GM12878 (cell line): ENCODE data around the gene WNT5B. TPM values are rescaled to one million over a fixed set of nuclear protein-coding genes. Genes with fewer than 3 reads are reported as not detected.

ENCODE experiments used
- ATAC-seq: fragments of 200-7000 bp; cut with Tn5 transposase; 3 replicates; pipeline ENCODE4 v1.9.1; 2020; ENCODE audit warnings: mild to moderate bottlenecking, moderate library complexity
- BruUV-seq: library from RNA; stranded (reverse); fragments of 400-500 nt; replicated peaks from 2 replicates; lab custom pipeline; 2021; lab: Mats Ljungman, UMichigan
- CTCF ChIA-PET: fragments of 300-600 bp; sonication (Branson Sonifier 250); formaldehyde crosslinking; extraction: SDS; loops from one replicate; lab custom pipeline; 2021; ENCODE audit warnings: inconsistent platforms; lab: Yijun Ruan, JAX
- POLR2A ChIA-PET: fragments of 350-600 bp; formaldehyde crosslinking; extraction: SDS; loops from one replicate; lab custom pipeline; 2021; ENCODE audit warnings: inconsistent platforms; lab: Charles Lee
- RAD21 ChIA-PET: fragments of 300-600 bp; sonication (Branson Sonifier 250); formaldehyde crosslinking; loops from one replicate; lab custom pipeline; 2023; ENCODE audit warnings: antibody characterized with exemption; ENCODE audit not compliant: unreplicated experiment; lab: Charles Lee
- SMC1A ChIA-PET: fragments of 300-600 bp; sonication (Branson Sonifier 250); formaldehyde crosslinking; loops from one replicate; lab custom pipeline; 2023; ENCODE audit not compliant: unreplicated experiment, uncharacterized antibody; lab: Charles Lee
- DNase-seq: peaks from one replicate; pipeline ENCODE4 v3.0.0-alpha.2; 2011; ENCODE audit warnings: low read depth, low spot score
- FAIRE-seq: peaks from 3 replicates; lab custom pipeline; 2011; peaks lifted over from hg19 to GRCh38; lab: Jason Lieb, UNC
- H2AFZ ChIP-seq: 2 replicates; pipeline ENCODE4 v1.6.0; 2011; ENCODE audit warnings: low read depth, low read length, control low read depth; ENCODE audit not compliant: control insufficient read depth
- H3K27ac ChIP-seq: 2 replicates; pipeline ENCODE4 v1.5.1; 2011; ENCODE audit warnings: control low read depth; ENCODE audit not compliant: control insufficient read depth, insufficient read depth
- H3K27me3 ChIP-seq, 2 experiments: replicated peaks in 1 of 2; 2 replicates each; pipeline versions ENCODE4 v1.6.0 to v1.6.1; 2011; ENCODE audit warnings: low read length in 1 of 2; ENCODE audit not compliant: control insufficient read depth in 2 of 2, insufficient read depth in 2 of 2
- H3K36me3 ChIP-seq, 2 experiments: 2 replicates each; pipeline ENCODE4 v1.5.1; 2011; ENCODE audit warnings: low read length in 1 of 2; ENCODE audit not compliant: control insufficient read depth in 2 of 2, insufficient read depth in 2 of 2
- H3K4me1 ChIP-seq: 2 replicates; pipeline ENCODE4 v1.6.1; 2011; ENCODE audit warnings: mild to moderate bottlenecking, low read length, moderate library complexity, mixed read lengths; ENCODE audit not compliant: control insufficient read depth, insufficient read depth
- H3K4me2 ChIP-seq: 2 replicates; pipeline ENCODE4 v1.6.0; 2011; ENCODE audit warnings: control low read depth; ENCODE audit not compliant: control insufficient read depth, insufficient read depth
- H3K4me3 ChIP-seq: fragments of 200-600 bp; sonication (generic); 2 replicates; pipeline ENCODE4 v1.5.1; 2016
- H3K79me2 ChIP-seq: 2 replicates; pipeline ENCODE4 v1.6.0; 2011; ENCODE audit warnings: low read length; ENCODE audit not compliant: control insufficient read depth, insufficient read depth
- H3K9ac ChIP-seq: 2 replicates; pipeline ENCODE4 v1.8.0; 2011; ENCODE audit warnings: low read length, control low read depth, mixed read lengths; ENCODE audit not compliant: control insufficient read depth, insufficient read depth
- H3K9me3 ChIP-seq: replicated peaks from 3 replicates; pipeline ENCODE4 v1.5.1; 2011; ENCODE audit warnings: mild to moderate bottlenecking, low read length; ENCODE audit not compliant: control insufficient read depth, insufficient read depth
- H4K20me1 ChIP-seq: 2 replicates; pipeline ENCODE4 v1.6.0; 2011; ENCODE audit not compliant: control insufficient read depth, insufficient read depth
- EGR1 ChIP-seq, 2 experiments: IDR thresholded peaks; 1 replicate in 1 of 2; 2 replicates in 1 of 2; pipeline ENCODE4 v1.6.1; 2011 to 2012; ENCODE audit warnings: low read depth in 2 of 2, low read length in 2 of 2, borderline replicate concordance in 1 of 2, mild to moderate bottlenecking in 1 of 2, moderate library complexity in 1 of 2
- ELK1 ChIP-seq: IDR thresholded peaks from 2 replicates; pipeline ENCODE4 v1.6.1; 2012; ENCODE audit warnings: low read depth, low read length, improper control_type of control experiment
- ESRRA ChIP-seq: IDR thresholded peaks from 2 replicates; pipeline ENCODE4 v1.6.1; 2012; ENCODE audit warnings: mild to moderate bottlenecking, low read length, improper control_type of control experiment
- FOXM1 ChIP-seq: IDR thresholded peaks from 2 replicates; pipeline ENCODE4 v1.6.1; 2012; ENCODE audit warnings: low read depth, mild to moderate bottlenecking, inconsistent platforms, low read length, moderate library complexity
- HDAC2 ChIP-seq: fragments of 200-600 bp; sonication (generic); IDR thresholded peaks from 2 replicates; pipeline ENCODE4 v1.6.1; 2017
- MTA3 ChIP-seq: IDR thresholded peaks from 2 replicates; pipeline ENCODE4 v1.6.1; 2012; ENCODE audit warnings: low read length, inconsistent platforms, borderline replicate concordance
- PKNOX1 ChIP-seq: fragments of 450-650 bp; IDR thresholded peaks from 2 replicates; pipeline ENCODE4 v1.6.1; 2016; ENCODE audit warnings: mild to moderate bottlenecking
- RFX5 ChIP-seq: IDR thresholded peaks from 2 replicates; pipeline ENCODE4 v1.6.1; 2011; ENCODE audit warnings: low read depth, low read length, improper control_type of control experiment
- RUNX3 ChIP-seq: IDR thresholded peaks from 2 replicates; pipeline ENCODE4 v1.6.1; 2012; ENCODE audit warnings: low read length, inconsistent platforms
- TAF1 ChIP-seq: IDR thresholded peaks from 2 replicates; pipeline ENCODE4 v1.6.1; 2011; ENCODE audit warnings: mild to moderate bottlenecking, low read depth, low read length, borderline replicate concordance
- WGBS: methylation state at CpG from one replicate; pipeline ENCODE4 v1.1.6; 2016; ENCODE audit warnings: low lambda C conversion rate; ENCODE audit not compliant: insufficient replicate concordance, insufficient coverage; ENCODE audit errors: missing lambda C conversion rate; 5-methylcytosine and 5-hydroxymethylcytosine counted together
- in situ Hi-C: fragments of 300-500 bp; cut with MboI; formaldehyde crosslinking; loops from 9 replicates; pipeline ENCODE4 v1.14.3; 2018; ENCODE audit warnings: mixed read lengths
- intact Hi-C: fragments of 100-400 bp; cut with micrococcal nuclease; formaldehyde crosslinking; loops from one replicate; pipeline ENCODE4 v1.14.2; 2022; ENCODE audit not compliant: unreplicated experiment
- polyA plus RNA-seq, 11 experiments: library from polyadenylated mRNA; depleted of rRNA in 4 of 11; unstranded in 6 of 11; stranded (reverse) in 5 of 11; fragments of >200 nt; fragmentation: Nextera tagmentation in 4 of 11; fragmentation: Illumina TruSeq in 1 of 11; extraction: Ambion mirVana in 4 of 11; extraction: Trizol in 1 of 11; gene quantifications; 1 replicate in 1 of 11; 2 replicates in 10 of 11; pipeline versions ENCODE4 v1.2.1 to v1.2.3, GENCODE V29; 2011 to 2016; ENCODE audit warnings: inconsistent platforms in 2 of 11, missing spikeins in 2 of 11, low read depth in 1 of 11
- total RNA-seq, 4 experiments: library from RNA; depleted of rRNA in 3 of 4; stranded (reverse); fragments of >200 nt in 3 of 4; fragmentation: Illumina TruSeq in 1 of 4; extraction: Trizol in 1 of 4; gene quantifications; 2 replicates each; pipeline versions ENCODE4 v1.2.1 to v1.2.3, GENCODE V29; 2013 to 2021

WNT5B gene
- total and polyA plus RNA-seq, 10 of the 15 experiments (the other 5 are each of a cell fraction or from before 2014, with no cell fraction given): 0.45 to 18.3 (median 5.4) TPM

DNA sequence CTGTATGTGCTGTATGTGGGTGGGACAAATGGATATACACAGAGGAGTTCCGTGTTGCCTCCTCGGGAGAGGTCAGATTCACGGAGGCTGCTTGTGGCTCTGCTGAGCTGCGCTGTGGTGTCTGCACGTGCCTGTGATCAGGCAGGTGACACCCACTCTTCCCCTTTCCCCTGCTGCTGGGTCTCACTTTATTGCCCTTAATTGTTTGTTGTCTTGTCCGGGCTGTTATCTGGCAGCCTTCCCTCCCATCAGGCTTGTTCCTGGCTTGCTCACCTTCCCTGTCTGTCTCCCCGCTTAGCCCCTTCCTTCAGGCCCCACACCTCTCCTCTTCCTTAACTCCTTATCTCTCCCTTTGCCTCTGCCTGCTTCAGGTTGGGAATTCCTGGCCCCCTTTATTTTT lies 13.5 kb downstream of the WNT5B start:
- Histone ChIP-seq H3K27ac (no peak overlapping the region), H3K27me3 (no peaks in the 10 kb centered on the region), H3K36me3 (no peaks in the 10 kb centered on the region), H3K4me2 (no peak overlapping the region), H2AFZ (no peak overlapping the region), H3K79me2 (no peaks in the 10 kb centered on the region), H3K4me3 (no peak overlapping the region), H3K9me3 (no peaks in the 10 kb centered on the region), H3K4me1 (no peaks in the 10 kb centered on the region), H4K20me1 (no peaks in the 10 kb centered on the region), H3K9ac (no peak overlapping the region)
- TF ChIP-seq EGR1 (IDR thresholded peaks at IDR 0.05; ENCODE audit: borderline replicate concordance in 1 of 2, low read depth in 2 of 2, low read length in 2 of 2) (no peak), RFX5 (no peak), TAF1 (no peak), PKNOX1 (no peak), ESRRA (no peak), FOXM1 (no peak)
- SMC1A ChIA-PET: no interaction called here
- DNase-seq (no peak), ATAC-seq (no peak), FAIRE-seq (no peak)
- CTCF ChIA-PET: interaction anchor here (3.1 to 20.1 kb wide), 2 partner anchors 10 to 150 kb away, joined by 14 to 434 read pairs; no protein-coding TSS in a partner anchor
- 84% methylated on average over 7 of the region's 7 CpGs for WGBS
- in situ Hi-C loops: loop anchor here (10.0 kb wide), 1 partner anchor 942 kb away; no protein-coding TSS in a partner anchor
- no TSS peak for BruUV-seq
- POLR2A ChIA-PET: no interaction called here
- intact Hi-C loops: no loop called here
- RAD21 ChIA-PET: no interaction called here

DNA sequence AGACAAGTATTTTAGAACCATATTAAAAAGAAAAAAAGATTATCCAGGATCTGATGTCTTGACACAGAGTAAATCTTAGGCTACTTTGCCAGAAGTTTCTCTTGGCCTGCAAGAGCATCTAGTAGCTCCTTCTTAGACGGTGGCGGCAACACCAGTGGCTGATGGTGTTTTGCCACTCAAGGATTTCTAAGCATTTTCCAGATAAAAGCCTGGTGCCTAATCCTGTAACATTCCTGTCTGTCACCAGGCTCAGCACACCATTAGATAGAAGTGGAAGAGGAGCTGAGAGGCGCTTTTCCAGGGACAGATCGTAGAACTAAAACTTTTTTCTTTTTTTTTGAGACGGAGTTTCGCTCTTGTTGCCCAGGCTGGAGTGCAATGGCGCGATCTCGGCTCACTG lies 14.0 kb downstream of the WNT5B start:
- RAD21 ChIA-PET: interaction anchor here (0.6 to 0.8 kb wide), 2 partner anchors 8 to 125 kb away, joined by 3 to 4 read pairs; no protein-coding TSS in a partner anchor
- in situ Hi-C loops (loop anchor here (10.0 kb wide), 1 partner anchor 942 kb away; no protein-coding TSS in a partner anchor), intact Hi-C loops (no loop called here)
- SMC1A ChIA-PET: interaction anchor here (1.5 kb wide), 1 partner anchor 148 kb away, joined by 7 read pairs; no protein-coding TSS in a partner anchor
- no peaks in the 10 kb centered on the region for H3K27me3 ChIP-seq
- H3K9me3 ChIP-seq: no peaks in the 10 kb centered on the region
- H3K4me3 ChIP-seq: no peak overlapping the region
- H3K27ac ChIP-seq: no peak overlapping the region
- 97% methylated on average over 9 of the region's 9 CpGs for WGBS
- POLR2A ChIA-PET: no interaction called here
- no peaks in the 10 kb centered on the region for H3K4me1 ChIP-seq
- BruUV-seq: no TSS peak
- DNase-seq: no peak
- H3K9ac ChIP-seq: no peak overlapping the region
- no peak overlapping the region for H2AFZ ChIP-seq
- H3K4me2 ChIP-seq: no peak overlapping the region
- no peak for TF ChIP-seq HDAC2
- TF ChIP-seq ELK1: no peak
- no peak for TF ChIP-seq MTA3
- TF ChIP-seq RUNX3: no peak
- CTCF ChIA-PET: interaction anchor here (0.6 to 20.1 kb wide), 4 partner anchors 10 to 297 kb away, joined by 3 to 434 read pairs (median 8); no protein-coding TSS in a partner anchor
- H4K20me1 ChIP-seq: no peaks in the 10 kb centered on the region
- no peaks in the 10 kb centered on the region for H3K79me2 ChIP-seq
- ATAC-seq: no peak
- no peaks in the 10 kb centered on the region for H3K36me3 ChIP-seq
- FAIRE-seq: no peak
